ENCODE data around the gene L2HGDH. TPM values are rescaled to one million over a fixed set of nuclear protein-coding genes. Genes with fewer than 3 reads are reported as not detected.

L2HGDH gene
- total and polyA plus RNA-seq, 2 donors from 2014 or later = 11.1 to 12.5 TPM

GRCh38 chr14:50310445-50310844, 1.6 kb downstream of the L2HGDH start:
- TF ChIP-seq CTCF (IDR thresholded peaks at IDR 0.05; ENCODE audit: borderline replicate concordance, extremely low read depth, insufficient read depth) = no peak
- no peak for FAIRE-seq
- Histone ChIP-seq H3K9me3 (ENCODE audit: control insufficient read depth in 2 of 3, insufficient read depth in 1 of 3, low read length in 3 of 3) (no peaks in the 10 kb centered on the region), H3K27ac (ENCODE audit: low read depth in 2 of 2, low read length in 2 of 2) (no peak overlapping the region), H3K9ac (ENCODE audit: low read length in 3 of 3) (no peak overlapping the region), H3K4me3 (ENCODE audit: low read length in 3 of 3) (peak overlapping the region in 2 of 3 donors; percentile 32 to 97), H3K27me3 (ENCODE audit: control insufficient read depth, insufficient read depth, low read length) (no peaks in the 10 kb centered on the region), H3K36me3 (ENCODE audit: control insufficient read depth in 2 of 3, insufficient read depth in 3 of 3, low read length in 3 of 3) (no peaks in the 10 kb centered on the region), H3K4me1 (ENCODE audit: control insufficient read depth in 2 of 3, insufficient read depth in 2 of 3, low read depth in 1 of 3, low read length in 3 of 3) (peaks cover 0 to 10% (median 10%) of the 10 kb centered on the region in 3 donors)
- no peak for DNase-seq
- intact Hi-C loops (cut with DNase I) = no loop called here

GRCh38 chr14:50308363-50308915, 3.6 kb downstream of the L2HGDH start:
- no peak for TF ChIP-seq CTCF (IDR thresholded peaks at IDR 0.05; ENCODE audit: borderline replicate concordance, extremely low read depth, insufficient read depth)
- Histone ChIP-seq H3K27ac (ENCODE audit: low read depth in 2 of 2, low read length in 2 of 2) (no peak overlapping the region), H3K9ac (ENCODE audit: low read length in 3 of 3) (no peak overlapping the region), H3K4me1 (ENCODE audit: control insufficient read depth in 2 of 3, insufficient read depth in 2 of 3, low read depth in 1 of 3, low read length in 3 of 3) (peaks cover 0 to 13% (median 10%) of the 10 kb centered on the region in 3 donors), H3K4me3 (ENCODE audit: low read length in 3 of 3) (no peak overlapping the region), H3K9me3 (ENCODE audit: control insufficient read depth in 2 of 3, insufficient read depth in 1 of 3, low read length in 3 of 3) (no peaks in the 10 kb centered on the region), H3K36me3 (ENCODE audit: control insufficient read depth in 2 of 3, insufficient read depth in 3 of 3, low read length in 3 of 3) (no peaks in the 10 kb centered on the region), H3K27me3 (ENCODE audit: control insufficient read depth, insufficient read depth, low read length) (no peaks in the 10 kb centered on the region)
- no peak for DNase-seq
- intact Hi-C loops (cut with DNase I) = no loop called here
- FAIRE-seq = no peak

GRCh38 chr14:50303744-50304471, 8.1 kb downstream of the L2HGDH start:
- DNase-seq (peak in 4 of 5 donors; percentile 33 to 56 (median 52)), FAIRE-seq (peak; percentile 90)
- intact Hi-C loops (cut with DNase I) = no loop called here
- TF ChIP-seq CTCF (IDR thresholded peaks at IDR 0.05; ENCODE audit: borderline replicate concordance, extremely low read depth, insufficient read depth) = no peak
- Histone ChIP-seq H3K9ac (ENCODE audit: low read length in 3 of 3) (no peak overlapping the region), H3K36me3 (ENCODE audit: control insufficient read depth in 2 of 3, insufficient read depth in 3 of 3, low read length in 3 of 3) (no peaks in the 10 kb centered on the region), H3K27me3 (ENCODE audit: control insufficient read depth, insufficient read depth, low read length) (no peaks in the 10 kb centered on the region), H3K4me1 (ENCODE audit: control insufficient read depth in 2 of 3, insufficient read depth in 2 of 3, low read depth in 1 of 3, low read length in 3 of 3) (peaks cover 0 to 6% (median 0%) of the 10 kb centered on the region in 3 donors), H3K9me3 (ENCODE audit: control insufficient read depth in 2 of 3, insufficient read depth in 1 of 3, low read length in 3 of 3) (no peaks in the 10 kb centered on the region), H3K4me3 (ENCODE audit: low read length in 3 of 3) (no peak overlapping the region), H3K27ac (ENCODE audit: low read depth in 2 of 2, low read length in 2 of 2) (peak overlapping the region; percentile 2 to 18)
